GM04503 (cell line): ENCODE measurements around the gene WLS.
A peak's percentile ranks its signal among the peaks of the same experiment; 100 is the strongest.
"Not testable (repeated sequence)": the region's sequence is repeated elsewhere in the genome, so short reads cannot be mapped to it uniquely, and the experiment has no call there.

Experiments
- DNase-seq: peaks from one replicate; pipeline ENCODE4 v3.0.0-alpha.2; 2012; ENCODE audit warnings: low read depth

The WLS gene

DNA sequence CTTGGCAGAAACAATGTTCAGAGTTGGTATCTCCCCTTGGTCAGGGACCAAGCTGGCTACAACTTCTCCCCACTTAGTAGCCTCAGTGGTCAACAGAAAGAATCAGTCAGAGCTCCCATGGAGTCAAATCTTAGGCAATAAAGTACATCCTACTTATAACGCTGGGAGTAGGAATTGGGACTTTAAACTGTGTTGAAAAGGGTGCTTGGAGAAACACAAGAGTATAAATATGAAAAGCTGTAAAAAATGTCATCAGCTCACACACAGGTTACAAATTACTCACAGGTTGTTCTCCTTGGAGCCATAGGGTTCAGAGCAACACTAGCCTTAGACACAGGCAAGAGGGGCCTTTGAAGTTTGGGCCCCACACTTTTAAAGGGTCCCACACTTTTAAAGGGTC lies 67.4 kb downstream of the WLS start:
- DNase-seq = no peak

- no peak for DNase-seq
Observed at GRCh38 chr1:68163220-68163619, 69.1 kb downstream of the WLS start.

DNA sequence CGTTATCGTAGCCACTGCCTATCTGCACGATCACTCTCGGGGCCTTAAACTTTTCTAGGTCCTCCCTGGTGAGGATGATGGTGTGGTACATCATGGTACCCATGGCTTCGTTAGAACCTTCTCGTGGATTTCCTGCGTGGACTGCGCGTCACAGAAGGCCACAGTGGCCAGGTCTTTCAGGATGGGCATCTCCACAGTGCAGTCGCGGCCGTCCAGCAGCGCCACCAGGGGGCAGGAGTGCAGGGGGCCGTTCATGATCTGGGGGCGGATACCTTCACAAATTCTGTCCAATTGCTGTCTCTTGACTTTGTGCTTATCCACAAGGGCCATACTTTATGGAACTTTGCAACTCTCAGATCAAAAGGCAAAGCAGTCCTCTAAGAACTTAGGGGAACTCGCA lies 69.6 kb downstream of the WLS start:
- DNase-seq = no peak

DNA sequence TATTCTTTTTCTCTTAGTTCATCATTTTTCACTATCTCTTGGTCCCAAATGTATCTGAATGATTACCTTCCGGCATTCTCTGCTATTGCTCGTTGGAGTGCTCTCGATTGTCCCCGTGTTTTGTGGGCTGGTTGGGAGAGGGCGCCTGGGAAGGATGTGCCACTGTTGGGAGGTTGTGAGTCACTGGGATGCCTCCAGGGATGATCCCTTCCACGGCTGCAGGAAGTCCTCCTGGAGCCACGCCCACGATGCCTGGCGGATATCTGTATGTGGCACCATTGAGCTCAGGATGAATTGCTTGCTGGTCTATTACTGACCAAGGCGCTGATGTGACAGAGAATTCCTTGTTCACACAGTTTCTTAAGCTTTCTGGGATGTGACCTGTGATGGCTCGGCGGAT lies 70.7 kb downstream of the WLS start:
- not testable (repeated sequence) for DNase-seq

DNA sequence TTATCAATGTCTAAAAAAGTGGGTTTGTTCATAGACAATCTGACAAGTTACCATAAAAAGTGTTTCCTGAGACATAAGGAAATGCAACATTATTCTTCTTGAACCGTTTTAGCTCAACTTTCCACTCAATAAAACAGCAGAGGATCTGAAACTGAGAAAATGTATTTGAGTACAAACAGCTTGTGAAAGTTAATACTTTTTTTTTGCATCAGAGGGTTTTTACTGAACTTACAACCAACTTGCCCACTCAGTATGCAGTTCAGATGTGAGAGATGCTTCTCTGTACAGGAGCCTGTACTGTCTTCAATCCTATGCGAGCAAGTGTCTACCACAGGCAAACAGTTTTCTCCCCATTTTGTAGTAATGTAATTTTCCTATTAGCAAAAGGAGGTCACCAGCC lies 71.4 kb downstream of the WLS start:
- not testable (repeated sequence) for DNase-seq

DNA sequence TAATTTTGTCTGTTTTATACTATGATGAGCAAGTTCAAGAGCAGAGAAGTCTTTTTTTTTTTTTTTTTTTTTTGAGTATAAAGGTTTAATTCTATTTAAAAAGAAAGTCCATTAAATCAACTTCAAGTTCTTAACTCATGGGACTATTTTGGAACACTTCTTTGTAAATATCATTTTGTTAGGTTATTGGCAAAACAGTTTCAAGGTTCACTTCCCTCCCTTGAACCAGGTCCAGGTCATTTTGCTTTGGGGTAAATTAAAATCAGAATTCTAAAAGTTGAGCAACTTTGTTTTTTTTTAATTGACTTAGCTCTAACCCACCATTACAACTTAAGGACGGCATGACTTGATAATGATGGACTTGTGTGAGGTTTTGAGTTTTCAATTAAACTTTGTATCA lies 72.3 kb downstream of the WLS start:
- no peak for DNase-seq

- no peak for DNase-seq
Observed at GRCh38 chr1:68158837-68159236, 73.5 kb downstream of the WLS start.

DNA sequence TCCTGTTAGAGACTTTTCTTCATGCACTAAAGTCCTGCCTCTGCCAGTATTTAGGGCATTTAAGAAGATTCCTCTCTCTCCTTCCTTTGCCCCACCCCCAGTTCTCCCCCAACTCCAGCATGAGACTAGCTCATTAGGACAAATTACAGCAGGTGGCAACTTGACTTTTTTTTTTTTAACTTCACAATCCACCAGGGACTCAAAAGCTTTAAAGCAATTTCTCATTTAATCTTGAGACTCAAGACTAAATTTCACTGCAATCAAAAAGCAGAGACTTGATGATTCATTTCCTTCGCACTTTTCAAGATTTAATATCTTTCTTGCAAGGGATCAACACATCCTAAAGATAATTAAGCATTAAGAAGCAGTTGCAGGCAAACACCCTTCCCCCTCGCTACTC lies 74.9 kb downstream of the WLS start:
- DNase-seq = no peak

DNA sequence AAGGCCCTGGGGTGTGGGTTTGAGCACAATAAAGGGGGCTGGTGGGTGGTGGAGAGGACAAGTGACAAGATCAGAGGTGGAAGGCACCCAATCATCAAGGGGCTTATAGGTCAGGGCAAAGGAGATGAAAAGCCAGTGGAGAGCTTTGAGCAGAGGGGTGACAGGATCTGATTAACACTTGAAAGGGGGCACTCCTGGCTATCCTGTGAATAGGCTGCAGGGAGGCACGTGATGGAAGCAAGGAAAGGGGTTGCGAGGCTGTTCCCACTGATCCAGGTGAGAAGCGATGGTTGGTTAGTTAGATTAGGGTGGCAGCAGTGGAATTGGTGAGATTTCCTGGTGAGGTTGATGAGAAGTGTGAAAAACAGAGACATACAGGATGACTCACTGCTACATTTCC lies 80.6 kb downstream of the WLS start:
- DNase-seq = no peak

- DNase-seq = no peak
Observed at GRCh38 chr1:68149907-68150306, 82.4 kb downstream of the WLS start.

GRCh38 chr1:68149110-68149798 lies 83.1 kb downstream of the WLS start:
- DNase-seq = no peak

DNA sequence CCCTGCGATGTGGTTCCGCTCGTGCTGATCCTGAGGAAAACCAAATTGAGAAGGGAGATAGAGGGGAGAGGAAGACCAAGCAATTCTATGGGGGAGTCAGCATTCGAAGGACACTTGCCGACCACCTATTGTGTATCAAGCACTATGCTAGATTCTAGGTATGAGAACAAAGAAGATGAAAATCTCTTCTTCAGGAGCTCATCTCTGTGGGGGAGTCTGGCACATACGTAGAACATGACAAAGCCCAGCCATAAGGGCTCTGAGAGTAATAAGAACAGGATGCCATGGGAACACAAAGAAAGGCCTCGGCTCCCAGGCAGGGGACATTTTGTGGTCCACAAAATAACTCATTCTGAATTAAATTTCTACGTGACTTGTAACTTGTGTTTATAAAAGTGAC lies 83.7 kb downstream of the WLS start:
- DNase-seq = no peak

DNA sequence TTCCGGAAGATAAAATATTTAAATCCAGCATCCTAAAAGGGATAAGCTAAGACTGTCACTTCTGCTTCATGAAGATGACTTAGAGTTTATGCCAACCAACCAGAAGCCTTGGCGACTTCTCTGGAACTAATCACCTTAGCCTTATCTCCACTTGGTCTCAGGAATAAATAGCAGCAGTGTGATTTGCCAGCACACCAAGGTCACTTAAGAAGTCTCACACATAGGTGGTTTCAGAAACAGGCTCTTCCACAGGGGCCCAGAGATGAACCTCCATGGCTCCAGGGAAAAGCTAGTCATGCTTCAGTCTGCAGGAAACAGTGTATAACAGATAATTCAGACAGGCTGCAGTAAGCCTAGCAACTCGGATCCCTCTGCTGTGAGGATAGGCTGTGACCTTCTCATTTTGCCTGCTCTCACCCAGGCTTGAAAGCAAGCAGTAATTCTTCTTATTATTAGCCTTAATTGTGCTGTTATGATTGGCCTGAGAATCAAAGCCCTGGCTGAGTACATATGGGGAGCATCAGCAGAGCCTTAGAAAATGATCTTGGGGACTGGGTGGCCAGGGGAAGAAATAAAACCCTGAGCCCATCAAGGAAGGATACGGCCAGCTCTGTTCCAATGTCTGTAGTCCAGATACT lies 84.7 kb downstream of the WLS start:
- DNase-seq = no peak

GRCh38 chr1:68145418-68146126 lies 86.8 kb downstream of the WLS start:
- no peak for DNase-seq

- no peak for DNase-seq
Observed at GRCh38 chr1:68144856-68145255, 87.5 kb downstream of the WLS start.

DNA sequence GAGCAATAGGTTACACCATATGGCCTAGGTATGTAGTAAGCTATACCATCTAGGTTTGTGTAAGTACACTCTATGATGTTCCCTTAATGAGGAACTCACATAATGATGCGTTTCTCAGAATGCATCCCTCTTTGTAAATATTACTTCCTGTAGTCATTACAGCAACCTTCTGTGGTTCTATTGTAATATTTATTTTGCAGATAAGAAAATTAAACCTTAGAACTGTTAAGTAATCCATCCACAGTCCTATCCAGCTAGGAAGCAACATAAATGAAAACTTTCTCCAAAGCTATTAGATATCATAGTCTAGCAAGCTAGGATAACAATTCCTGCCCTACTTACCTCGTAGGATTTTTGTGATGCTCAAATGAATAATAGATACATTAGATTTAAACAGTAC lies 88.7 kb downstream of the WLS start:
- DNase-seq = no peak

DNA sequence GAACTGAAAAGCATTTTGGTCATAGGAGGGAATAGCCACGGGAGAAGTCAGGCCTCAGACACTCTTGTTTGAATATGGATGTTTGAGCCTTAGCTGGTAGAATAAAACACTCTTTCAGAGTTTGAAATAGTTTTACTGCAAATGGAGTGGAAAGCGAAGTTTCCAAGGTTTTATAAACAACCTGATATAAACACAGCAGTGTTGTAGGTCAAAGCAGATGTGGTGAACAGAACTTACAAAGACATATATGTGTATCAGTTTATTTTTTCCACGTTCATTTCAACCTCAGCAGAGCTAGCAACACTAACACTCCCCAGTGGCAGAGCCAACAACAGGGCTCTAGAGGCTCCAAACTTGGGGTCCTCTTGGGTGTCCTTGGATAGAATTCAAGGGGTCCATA lies 89.9 kb downstream of the WLS start:
- no peak for DNase-seq

DNA sequence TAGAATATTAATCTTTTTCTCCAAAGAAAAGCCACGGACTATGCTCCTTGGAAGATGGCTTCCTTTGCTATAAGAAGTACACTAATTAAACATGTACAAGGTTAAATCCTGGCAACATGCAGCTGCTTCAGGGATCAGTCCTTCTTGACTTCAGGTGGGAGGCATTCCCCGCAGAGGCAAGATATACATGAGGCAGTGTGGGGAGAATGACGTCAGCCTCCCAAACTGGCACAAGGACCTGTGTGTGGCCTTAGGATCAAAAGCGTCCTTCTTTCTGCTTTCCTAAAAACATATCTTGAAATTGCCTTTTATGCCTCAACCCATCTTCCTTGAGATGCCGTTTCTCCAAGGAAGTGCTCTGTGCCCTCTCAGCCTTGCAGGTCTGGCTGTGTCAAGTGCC lies 90.3 kb downstream of the WLS start:
- DNase-seq = no peak

- DNase-seq = peak; percentile 34
Observed at GRCh38 chr1:68141071-68142021, 91.0 kb downstream of the WLS start.

- no peak for DNase-seq
Observed at GRCh38 chr1:68140536-68140935, 91.8 kb downstream of the WLS start.

DNA sequence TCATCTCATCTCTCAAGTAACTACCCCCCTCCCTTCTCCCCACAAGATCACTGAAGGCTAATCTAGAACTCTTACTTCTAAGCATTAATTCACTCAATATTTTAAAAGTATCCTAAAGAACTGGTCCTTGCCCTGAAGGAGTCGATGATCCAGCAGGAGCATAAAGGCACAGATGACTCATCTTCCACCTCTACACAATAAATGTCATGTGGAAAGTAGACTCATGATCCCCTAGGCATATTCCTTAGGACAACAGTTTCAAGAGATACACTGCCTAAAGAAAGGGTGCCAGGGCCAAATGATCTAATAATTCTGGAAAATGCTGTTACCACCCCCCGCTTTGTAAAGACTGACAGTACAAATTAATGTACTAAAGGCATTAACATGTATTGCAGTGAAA lies 96.1 kb downstream of the WLS start:
- DNase-seq = no peak

GRCh38 chr1:68132426-68133130 lies 99.7 kb downstream of the WLS start:
- DNase-seq = no peak
